ENCODE results near the gene PFKFB3.

PFKFB3 gene

GRCh38 chr10:6300784-6301460, 98.2 kb downstream of the PFKFB3 start:
- no peak for DNase-seq (ENCODE audit: low read depth in 3 of 3)

DNA sequence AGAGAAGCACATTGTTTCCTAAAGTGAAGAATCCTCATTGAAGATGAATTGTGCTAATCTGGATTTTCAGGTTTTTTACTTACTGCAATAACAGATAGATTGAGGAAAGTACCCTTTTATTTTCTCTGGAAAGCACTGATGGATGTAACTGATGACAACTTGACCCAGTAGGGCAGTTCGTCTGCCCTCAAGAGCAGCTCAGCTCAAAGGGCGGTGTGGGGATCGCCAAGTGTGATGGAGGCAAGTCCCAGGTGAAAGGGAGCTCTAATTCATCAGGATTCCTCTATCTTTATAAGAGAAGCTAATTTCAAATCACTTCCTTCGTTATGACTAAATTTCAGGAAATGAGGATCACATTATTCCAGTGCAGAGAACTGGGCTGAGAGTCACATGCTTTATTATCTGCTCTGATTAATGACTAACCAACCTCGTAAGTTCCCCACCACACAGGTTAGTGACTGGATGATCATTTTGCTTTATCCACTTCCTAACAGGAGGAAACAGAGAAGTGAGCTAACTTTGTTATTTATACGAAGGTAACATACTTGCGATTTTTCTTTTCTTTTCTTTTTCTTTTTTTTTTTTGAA, 98.8 kb downstream of the PFKFB3 start:
- DNase-seq (ENCODE audit: low read depth in 3 of 3): no peak

Measured in stimulated activated CD4-positive, alpha-beta T cell treated with anti-CD3 and anti-CD28 coated beads, TNF-alpha, amount 100 ng/mL, for 24 hours (primary cell).